GM18861 (cell line): ENCODE data around the gene TAP2.
"Not testable (repeated sequence)": the region's sequence is repeated elsewhere in the genome, so short reads cannot be mapped to it uniquely, and the experiment has no call there.

Experiments
- ATAC-seq: cut with Tn5 transposase; IDR thresholded peaks from one replicate; pipeline ENCODE4 v1.9.1; 2021; ENCODE audit not compliant: unreplicated experiment

TAP2 gene

DNA sequence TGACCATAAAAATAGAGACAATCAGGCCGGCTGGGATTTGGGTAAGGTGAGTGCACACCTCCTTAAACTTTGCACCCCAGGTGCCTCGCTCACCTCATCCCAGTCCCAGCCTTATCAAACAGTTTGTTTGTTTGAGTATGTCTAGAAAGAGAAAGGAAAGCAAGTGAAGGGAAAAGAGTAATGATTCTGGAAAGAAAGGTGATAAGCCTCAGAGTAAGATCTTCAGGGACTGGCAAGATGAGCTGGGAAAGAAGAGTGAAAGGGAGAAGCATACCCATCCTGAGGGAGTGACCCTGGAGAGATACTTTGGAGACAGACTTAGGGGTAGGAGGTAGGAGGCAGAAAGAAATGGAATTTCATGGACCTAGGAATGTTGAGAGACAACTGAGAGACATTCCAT lies 1.7 kb downstream of the TAP2 start:
- ATAC-seq, result no peak

DNA sequence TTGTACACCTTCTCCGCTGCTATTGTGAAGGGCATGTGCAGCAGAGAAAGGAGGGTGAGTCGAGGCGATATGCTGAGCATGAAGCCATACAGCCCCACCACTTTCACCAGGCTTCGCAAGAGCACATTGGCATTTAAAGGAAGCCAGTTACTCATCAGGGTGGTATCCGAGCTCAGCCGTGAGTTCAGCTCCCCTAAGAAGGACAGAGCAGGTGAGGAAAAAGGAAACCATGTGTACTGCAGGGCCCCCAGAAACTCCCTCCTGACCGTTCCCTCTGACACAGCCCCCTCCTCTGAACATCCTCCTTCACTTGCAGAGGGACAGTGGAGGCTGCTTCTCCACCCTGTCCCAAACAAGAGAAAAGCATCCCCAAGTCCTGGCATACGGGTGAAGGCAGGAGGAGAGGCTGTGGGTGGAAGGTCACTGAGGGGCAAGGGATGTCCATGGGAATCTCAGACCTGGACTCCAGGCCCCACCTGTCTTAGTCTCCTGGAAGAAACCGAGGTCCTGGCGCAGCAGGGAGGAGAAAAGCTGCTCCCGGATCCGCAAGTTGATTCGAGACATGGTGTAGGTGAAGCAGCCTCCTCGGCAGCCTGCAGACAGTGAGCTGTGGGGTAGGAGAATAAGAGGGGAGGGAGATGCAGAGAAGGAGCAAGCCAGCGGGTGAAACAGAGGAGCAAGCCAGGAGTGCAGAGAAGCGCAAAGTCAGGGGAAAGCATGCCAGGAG lies 3.2 kb downstream of the TAP2 start:
- ATAC-seq, result no peak

DNA sequence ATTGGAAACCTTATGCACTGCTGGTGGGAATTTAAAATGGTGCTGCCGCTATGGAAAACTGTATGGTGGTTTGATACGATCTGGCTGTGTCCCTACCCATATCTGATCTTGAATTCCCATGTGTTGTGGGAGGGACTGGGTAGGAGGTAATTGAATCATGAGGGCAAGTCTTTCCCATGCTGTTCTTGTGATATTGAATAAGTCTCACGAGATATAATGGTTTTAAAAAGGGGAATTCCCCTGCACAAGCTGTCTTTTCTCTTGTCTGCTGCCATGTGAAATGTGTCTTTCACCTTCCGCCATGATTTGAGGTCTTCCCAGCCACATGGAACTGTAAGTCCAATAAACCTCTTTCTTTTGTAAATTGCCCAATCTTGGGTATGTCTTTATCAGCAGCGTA lies 4.9 kb downstream of the TAP2 start:
- ATAC-seq, result no peak

DNA sequence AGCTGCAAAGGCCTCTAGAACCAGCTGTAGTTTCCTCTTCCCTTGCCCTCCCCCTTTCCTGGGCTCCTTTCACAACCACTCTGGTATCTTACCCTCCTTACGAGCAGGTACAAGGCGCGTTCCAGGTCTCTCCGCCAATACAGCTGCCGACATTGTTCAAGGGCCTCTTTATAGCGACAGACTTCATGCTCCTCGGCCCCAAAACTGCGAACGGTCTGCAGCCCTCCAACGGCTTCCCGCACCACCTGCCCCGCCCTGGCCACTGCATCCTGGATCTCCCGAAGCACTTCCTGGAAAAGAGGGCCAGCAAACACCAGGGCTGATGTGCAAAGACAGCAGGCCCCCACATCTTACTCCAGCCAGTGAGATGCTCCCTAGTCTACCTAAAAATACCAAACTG lies 6.0 kb downstream of the TAP2 start:
- no peak for ATAC-seq

DNA sequence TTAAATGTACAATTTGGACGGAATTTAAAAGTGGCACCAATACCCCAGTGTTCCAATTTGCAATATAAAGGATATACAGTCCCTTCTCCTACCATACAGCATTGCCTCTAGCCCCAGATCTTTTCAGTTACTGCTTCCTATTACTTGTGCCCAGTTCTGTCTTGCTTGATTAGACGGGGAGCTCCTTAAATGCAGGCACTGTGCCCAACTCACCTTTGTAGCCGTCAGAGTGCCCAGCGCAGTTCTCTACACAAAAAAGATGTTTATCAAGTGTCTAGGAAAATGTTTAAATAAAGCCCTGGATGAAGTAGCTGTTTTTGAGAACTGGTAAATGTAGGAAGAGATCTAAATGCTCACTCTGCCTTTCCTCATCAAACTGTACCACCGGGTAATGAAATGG lies 7.6 kb downstream of the TAP2 start:
- ATAC-seq, result no peak

DNA sequence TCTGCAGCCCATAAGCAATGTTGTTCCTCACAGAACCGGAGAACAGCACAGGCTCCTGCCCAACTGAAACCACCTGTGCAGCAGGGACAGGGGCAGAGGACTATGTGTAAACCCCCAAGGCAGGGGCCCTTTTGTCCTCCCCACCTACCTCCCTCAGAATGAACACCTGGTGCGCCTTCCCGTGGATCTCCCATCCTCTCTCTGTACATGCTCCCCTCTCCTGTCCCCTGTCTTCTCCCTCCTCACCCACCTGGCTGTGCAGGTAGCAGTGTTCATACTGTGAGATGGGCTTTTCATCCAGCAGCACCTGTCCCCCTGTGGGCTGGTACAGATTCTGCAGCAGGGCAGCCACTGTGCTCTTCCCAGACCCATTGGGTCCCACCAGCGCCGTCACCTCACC lies 8.5 kb downstream of the TAP2 start:
- no peak for ATAC-seq

DNA sequence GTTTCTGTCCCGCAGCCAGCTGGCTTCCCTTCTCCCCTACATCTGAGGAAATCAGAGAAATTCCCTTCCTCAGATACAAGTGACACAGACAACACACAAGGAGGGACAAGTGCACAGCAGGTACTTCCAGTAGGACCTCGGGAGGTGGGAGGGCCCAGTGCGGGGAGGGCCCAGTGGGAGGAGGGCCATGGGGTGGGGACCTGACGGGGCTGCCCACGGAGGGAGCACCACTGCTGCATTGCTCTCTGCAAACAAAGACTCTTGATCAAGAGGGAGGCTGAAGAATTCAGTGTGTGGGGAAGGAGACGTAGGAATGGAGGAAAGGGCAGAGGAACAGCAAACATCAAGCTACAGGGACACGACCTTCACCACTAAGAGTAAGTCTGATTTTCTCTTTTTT lies 9.0 kb downstream of the TAP2 start:
- ATAC-seq, result no peak

DNA sequence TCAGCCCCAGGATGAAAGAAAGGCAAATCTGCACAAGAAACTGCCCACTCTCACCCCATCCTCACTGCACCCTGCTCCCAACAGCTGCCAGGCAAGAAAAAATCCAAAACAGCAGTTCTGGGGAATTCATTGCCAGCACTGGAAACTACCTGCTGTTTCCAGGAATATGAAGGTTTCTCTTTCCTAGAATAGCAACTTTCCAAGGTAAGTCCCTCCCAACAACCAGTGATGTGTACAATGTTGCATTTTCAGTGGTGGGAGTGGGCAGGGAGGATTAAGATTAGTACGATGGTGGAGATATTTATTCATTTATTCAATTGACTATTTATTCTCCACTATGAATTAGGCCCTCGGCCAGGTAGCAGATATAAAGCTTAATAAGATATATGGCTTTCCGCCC lies 11.5 kb downstream of the TAP2 start:
- ATAC-seq, result no peak

DNA sequence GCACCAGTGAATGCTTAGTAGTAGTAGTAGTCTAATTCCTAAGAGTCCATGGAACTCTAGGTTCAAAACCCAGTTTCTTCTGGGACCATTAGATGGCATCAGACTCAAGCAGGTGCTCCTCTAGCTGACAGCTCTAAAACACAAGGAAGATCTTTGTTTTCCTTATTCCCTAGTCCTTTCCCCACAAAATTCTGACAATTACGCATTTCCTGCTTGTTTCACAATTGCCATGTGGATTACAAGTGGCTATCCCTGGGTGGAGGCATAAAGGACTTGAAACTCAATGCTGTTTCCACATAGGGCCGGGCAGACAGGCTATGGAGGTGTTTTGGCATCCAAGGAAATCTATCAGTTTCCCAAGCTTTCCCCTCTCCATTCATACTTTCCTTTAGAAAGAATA lies 12.6 kb downstream of the TAP2 start:
- no peak for ATAC-seq

DNA sequence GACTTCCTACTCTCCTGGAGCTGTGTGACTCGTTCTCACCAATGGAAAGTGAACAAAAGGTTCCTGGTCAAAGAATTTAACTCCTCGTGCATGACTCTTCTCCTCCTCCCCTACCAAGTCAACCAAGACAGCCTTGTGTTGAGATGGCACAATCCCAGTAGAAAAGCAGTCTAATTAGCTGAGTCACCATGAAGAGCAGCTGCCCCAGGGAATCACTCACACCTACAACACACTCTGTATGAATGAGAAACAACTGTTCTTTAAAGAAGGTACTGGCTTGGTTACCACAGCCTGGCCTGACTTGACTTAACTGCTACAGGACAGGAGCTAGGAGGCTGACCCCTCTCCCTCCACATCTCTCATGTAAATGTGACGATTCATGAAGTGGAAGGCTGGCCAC lies 18.8 kb downstream of the TAP2 start:
- ATAC-seq, result no peak

DNA sequence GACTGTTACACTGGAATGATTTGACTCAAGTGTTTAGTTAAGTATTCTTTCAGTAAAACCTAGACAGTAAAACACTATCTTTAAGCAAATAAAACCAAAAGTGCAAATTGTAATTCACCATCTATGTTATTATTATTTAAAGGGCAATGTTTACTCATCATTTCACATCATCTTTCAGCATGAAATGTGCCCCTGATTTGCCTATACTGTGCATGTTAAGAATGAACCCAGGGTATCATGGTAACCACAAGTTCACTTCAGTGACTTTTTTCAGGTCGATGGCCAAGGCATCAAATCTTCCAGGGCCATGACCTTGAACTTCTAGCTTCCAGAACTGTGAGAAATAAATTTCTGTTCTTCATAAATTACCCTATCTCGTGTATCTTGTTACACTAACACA lies 19.7 kb downstream of the TAP2 start:
- no peak for ATAC-seq

DNA sequence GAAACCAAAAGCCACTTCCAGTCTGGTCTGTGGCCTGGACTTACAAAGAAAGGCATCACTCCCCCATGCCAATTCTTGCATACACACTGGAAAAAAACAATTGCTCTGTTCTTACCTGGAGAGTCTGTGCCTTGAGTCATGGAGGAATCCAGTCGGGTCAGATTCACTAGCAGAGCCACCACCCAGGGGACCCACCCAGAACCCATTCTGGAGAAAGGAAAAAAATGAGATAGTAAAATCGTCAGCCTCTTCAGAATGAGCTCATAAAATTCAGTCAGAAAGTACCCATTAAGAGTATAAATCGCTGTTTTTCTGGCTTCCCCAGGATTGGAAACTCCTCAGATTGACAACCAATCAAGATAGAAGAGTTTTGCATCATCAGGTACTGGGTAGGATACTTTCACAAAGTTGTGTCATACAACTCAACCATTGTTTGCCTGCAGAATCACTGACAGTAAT lies 21.8 kb downstream of the TAP2 start, which contains the start of gene HLA-DOB:
HLA-DOB (minus strand) TSS at position 257 of the 459 bp plus-strand sequence; CDS start at position 206, 51 bp downstream.
- ATAC-seq, result peak; percentile 53

DNA sequence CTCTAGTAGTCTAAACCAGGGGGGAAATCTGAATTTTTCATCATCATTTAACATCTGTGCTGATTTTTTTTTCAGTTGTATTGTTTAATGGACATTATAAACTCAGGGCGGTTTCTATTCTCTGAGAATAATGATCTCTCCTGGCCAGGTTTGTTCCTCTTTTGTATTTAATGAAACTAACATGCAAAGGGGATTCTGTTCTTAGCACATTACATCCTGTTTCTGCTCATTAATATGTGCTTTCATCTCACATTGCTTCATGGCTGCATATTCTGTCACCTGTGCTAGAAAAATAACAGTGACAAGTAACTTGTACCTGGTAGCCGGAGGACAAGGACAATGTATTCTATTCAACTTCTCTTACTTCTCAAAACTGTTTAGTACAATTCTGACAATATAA lies 22.5 kb downstream of the TAP2 start:
- peak; percentile 39 for ATAC-seq

DNA sequence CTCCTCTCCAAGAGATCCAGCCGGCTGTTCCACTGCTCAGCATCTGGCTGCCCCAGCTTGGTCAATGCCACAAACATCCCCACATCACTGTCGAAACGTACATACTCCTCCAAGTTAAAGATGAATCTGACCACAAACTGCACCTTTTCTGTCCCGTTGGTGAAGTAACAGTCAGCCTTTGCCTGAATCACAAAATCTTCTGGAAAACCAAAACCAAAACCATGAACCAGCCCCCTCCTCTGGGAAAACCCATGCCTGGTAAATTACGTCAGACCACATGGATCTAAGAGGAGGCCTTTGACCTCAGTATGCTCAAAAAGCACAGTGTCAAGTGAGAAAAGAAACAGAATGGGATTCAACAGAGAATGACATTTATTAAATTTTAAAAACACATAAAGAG lies 23.4 kb downstream of the TAP2 start:
- ATAC-seq, result no peak

DNA sequence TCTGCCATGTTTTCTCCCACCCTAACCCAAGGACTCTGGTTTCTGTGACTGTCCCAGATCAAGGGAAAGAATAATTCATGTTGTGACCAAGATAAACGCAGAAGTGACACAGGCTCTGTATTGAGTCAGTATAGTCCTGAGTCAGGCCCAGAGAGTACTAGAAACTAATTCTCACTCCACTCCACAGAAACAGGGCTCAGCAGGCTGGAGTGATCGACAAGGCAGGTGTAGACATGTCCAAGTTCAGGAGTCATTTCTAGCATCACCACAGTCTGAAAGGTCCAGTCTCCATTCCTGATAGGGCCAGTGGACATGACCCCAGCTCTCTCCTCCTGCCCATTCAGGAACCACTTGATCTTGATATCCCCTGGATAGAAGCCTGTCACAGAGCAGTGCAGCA lies 24.4 kb downstream of the TAP2 start:
- no peak for ATAC-seq

DNA sequence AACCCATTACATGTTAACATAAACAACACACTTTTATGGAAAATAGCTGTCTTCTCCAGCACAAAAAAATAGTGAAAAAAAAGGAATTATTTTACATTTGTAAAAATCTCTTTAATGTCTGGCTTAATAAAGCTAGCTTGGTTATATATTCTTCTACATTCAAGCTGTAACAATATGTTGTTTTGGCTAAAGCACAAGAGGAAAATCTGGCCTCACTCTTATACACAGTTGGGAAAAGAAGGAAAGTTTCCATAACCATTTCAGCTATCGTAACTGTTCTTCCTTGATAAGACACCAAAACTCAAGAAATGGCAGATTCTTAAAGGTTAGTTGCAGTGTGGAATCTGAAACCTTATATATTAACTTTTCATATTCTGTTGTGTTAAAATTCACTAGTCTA lies 29.4 kb downstream of the TAP2 start:
- no peak for ATAC-seq

DNA sequence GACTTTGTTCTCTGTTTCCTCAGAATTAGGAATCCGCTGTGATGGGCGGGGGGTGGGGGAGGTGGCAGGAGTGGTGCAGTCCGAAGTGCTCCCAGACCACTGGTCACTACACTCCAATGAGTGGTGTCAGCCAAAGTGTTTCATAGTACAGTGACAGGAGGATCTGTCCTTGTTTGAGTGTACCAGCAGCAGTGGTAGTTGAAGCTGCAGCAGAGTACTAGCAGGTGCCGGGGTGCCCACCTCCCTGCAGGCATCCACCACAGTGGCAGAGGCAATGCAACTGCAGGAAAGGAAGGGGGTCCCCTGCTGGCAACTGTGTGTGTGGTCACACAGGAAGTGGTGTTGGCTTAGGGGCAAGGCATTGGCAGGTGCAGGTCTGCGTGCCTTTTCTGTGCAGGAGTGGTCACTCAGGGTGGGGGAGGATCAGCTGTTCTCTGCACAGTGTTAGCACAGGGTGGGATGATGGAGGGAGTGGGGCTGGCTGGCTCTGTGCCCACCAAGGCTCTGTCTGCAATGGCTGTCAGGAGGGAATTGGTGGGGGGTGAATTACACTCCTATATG lies 31.4 kb downstream of the TAP2 start:
- ATAC-seq, result no peak

DNA sequence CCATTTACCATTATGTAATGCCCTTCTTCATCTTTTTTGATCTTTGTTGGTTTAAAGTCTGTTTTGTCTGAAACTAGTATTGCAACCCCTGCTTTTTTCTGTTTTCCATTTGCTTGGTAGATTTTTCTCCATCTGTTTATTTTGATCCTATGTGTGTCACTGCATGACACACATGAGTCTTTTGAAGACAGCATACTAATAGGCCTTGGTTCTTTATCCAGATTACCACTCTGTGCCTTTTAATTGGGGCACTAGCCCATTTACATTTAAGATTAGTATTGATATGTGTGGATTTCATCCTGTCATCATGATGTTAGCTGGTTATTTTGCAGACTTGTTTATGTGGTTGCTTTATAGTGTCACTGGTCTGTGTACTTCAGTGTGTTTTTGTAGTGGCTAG lies 33.1 kb downstream of the TAP2 start:
- ATAC-seq, result not testable (repeated sequence)

DNA sequence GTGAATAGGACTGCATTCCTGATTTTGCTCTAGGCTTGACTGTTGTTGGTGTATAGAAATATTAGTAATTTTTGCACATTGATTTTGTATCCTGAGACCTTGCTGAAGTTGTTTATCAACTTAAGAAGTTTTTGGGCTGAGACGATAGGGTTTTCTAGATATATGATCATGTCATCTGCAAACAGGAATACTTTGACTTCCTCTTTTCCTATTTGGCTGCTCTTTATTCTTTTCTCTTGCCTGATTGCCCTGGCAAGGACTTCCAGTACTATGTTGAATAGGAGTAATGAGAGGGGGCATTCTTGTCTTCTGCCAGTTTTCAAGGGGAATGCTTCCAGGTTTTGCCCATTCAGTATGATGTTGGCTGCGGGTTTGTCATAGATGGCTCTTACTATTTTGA lies 35.1 kb downstream of the TAP2 start:
- ATAC-seq, result no peak

DNA sequence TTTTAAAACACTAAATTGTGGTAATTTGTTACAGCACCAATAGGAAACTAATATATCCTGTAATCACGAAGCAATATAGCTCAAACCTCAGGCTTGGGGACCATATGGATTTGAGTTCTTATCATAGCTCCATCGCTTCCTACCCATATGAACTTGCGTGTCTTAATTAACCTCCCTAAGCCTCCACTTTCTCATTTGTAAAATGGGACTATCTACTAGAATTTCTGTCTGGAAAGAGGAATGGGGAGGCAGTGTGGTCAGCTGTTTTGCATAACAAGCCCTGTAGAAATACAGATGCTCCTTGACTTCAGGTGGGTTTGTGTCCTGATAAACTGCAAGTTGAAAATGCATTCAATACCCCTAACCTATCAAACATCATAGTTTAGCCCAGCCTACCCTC lies 38.8 kb downstream of the TAP2 start:
- ATAC-seq, result no peak

DNA sequence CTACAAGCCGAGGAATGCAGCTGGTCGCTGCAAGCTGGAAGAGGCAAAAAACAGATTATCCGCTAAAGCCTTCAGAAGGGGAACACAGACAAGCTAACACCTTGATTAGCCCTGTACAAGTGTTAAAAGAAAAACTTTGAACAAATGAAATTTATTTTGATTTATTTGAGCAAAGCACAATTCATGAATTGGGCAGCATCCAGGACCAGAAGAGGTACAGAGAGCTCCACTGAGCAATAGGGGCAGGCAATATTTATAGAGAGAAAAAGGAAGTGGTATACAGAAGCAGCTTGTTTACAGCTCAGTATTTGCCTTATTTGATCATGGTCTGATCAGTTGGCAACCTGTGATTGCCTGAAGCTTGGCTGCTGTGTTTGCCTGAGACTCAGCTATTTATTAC lies 39.4 kb downstream of the TAP2 start:
- ATAC-seq, result no peak

DNA sequence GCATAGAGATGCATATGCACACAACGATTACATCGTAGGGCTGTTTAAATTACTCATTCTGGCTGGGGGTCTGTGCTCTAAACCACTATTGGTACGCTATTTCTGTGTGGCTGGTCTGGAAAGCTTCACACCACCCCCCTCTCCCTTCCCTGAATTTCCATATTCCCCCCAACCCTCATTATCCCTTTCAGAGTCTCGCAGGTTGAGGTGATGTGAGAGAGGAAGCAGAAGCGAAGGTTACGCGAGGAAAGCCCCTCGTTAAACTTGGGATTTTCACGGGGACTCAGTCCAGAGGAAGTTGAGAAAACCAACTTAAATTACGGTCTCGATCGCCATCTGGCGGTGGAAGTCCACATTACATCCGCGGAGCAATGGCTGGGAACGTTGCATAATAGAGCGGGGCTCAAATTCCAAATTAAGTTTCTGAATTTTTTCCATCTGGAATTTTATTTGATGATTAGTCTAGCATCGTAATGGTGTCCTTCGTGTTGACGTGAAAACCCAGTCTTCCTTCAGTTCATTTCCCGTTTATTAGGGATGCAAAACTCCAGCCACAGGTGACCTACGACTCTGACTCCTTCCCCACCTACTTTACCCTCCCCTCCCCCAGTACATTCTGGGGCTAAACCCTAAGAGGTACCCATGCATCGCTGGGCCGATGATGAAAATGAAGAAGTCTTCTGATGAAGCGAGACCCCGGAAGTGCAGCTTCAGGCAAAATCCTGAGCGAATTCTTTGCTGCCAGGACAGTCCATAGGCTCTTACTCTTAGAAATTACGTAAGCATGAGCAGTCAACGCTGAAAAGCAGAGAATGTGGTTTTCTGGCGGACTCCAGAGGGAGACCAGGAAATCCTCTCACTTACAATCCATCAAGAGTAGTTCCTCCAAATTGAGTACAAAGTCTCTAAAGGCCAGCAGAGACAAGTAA lies 41.4 kb downstream of the TAP2 start:
- no peak for ATAC-seq
